NCI-H2081 (cell line): ENCODE results near the gene TCIRG1.

ENCODE experiments used
- DNase-seq, 2 experiments: peaks; one replicate each; lab custom pipeline; 2025; lab: John Stamatoyannopoulos, UW

Gene TCIRG1

GRCh38 chr11:68051191-68052136, 12.6 kb downstream of the TCIRG1 start:
- peak; percentile 26 to 42 for DNase-seq

GRCh38 chr11:68052137-68052873, 13.5 kb downstream of the TCIRG1 start:
- DNase-seq = no peak

- DNase-seq = no peak
These were observed 14.3 kb downstream of the TCIRG1 start for GRCh38 chr11:68053117-68053516.

GRCh38 chr11:68053981-68054812, 15.4 kb downstream of the TCIRG1 start:
- DNase-seq = no peak

GRCh38 chr11:68056317-68057285, 17.8 kb downstream of the TCIRG1 start:
- DNase-seq = no peak

- DNase-seq = no peak
These were observed 19.0 kb downstream of the TCIRG1 start for GRCh38 chr11:68057807-68058206.

- DNase-seq = no peak
These were observed 22.7 kb downstream of the TCIRG1 start for GRCh38 chr11:68061508-68061907.

GRCh38 chr11:68064926-68065325, 26.1 kb downstream of the TCIRG1 start:
- DNase-seq = no peak

- DNase-seq = no peak
These were observed 27.0 kb downstream of the TCIRG1 start for GRCh38 chr11:68065841-68066240.

GRCh38 chr11:68066742-68067141, 27.9 kb downstream of the TCIRG1 start:
- no peak for DNase-seq

GRCh38 chr11:68067991-68068390, 29.2 kb downstream of the TCIRG1 start:
- no peak for DNase-seq

- DNase-seq = no peak
These were observed 32.6 kb downstream of the TCIRG1 start for GRCh38 chr11:68071281-68072048.

- no peak for DNase-seq
These were observed 35.9 kb downstream of the TCIRG1 start for GRCh38 chr11:68074584-68075352.

- no peak for DNase-seq
These were observed 37.7 kb downstream of the TCIRG1 start for GRCh38 chr11:68076371-68077042.

- DNase-seq = no peak
These were observed 39.1 kb downstream of the TCIRG1 start for GRCh38 chr11:68077617-68078582.

- no peak for DNase-seq
These were observed 42.0 kb downstream of the TCIRG1 start for GRCh38 chr11:68080860-68081259.

- no peak for DNase-seq
These were observed 42.9 kb downstream of the TCIRG1 start for GRCh38 chr11:68081691-68082090.

GRCh38 chr11:68082481-68082880, 43.7 kb downstream of the TCIRG1 start:
- peak in 1 of 2 experiments; percentile 12 for DNase-seq
